HG03095 (cell line): Measurements from ENCODE around the gene MAST4.

Experiments
- ATAC-seq: cut with Tn5 transposase; IDR thresholded peaks from one replicate; pipeline ENCODE4 v1.9.1; 2021; ENCODE audit warnings: moderate library complexity; ENCODE audit not compliant: unreplicated experiment

MAST4 gene

GRCh38 chr5:67030289-67031056, 434.3 kb downstream of the MAST4 start:
- ATAC-seq, result no peak

GRCh38 chr5:67031057-67031443, 434.9 kb downstream of the MAST4 start:
- no peak for ATAC-seq

GRCh38 chr5:67031692-67032091, 435.5 kb downstream of the MAST4 start:
- no peak for ATAC-seq

GRCh38 chr5:67032921-67033664, 436.9 kb downstream of the MAST4 start:
- no peak for ATAC-seq

GRCh38 chr5:67033880-67034651, 437.9 kb downstream of the MAST4 start:
- ATAC-seq, result no peak

GRCh38 chr5:67035098-67035740, 439.0 kb downstream of the MAST4 start:
- ATAC-seq, result no peak

- ATAC-seq, result no peak
Observed at GRCh38 chr5:67037171-67037570, 441.0 kb downstream of the MAST4 start.

GRCh38 chr5:67038817-67039603, 442.8 kb downstream of the MAST4 start:
- ATAC-seq, result no peak

GRCh38 chr5:67042176-67043003, 446.2 kb downstream of the MAST4 start:
- no peak for ATAC-seq

- no peak for ATAC-seq
Observed at GRCh38 chr5:67043796-67044511, 447.8 kb downstream of the MAST4 start.

GRCh38 chr5:67045816-67046740, 449.9 kb downstream of the MAST4 start:
- ATAC-seq, result no peak

GRCh38 chr5:67047160-67047559, 451.0 kb downstream of the MAST4 start:
- no peak for ATAC-seq

- no peak for ATAC-seq
Observed at GRCh38 chr5:67047616-67048015, 451.4 kb downstream of the MAST4 start.

GRCh38 chr5:67050125-67050524, 453.9 kb downstream of the MAST4 start:
- no peak for ATAC-seq

GRCh38 chr5:67050635-67051034, 454.4 kb downstream of the MAST4 start:
- no peak for ATAC-seq

GRCh38 chr5:67051164-67051563, 455.0 kb downstream of the MAST4 start:
- no peak for ATAC-seq

GRCh38 chr5:67052034-67052433, 455.8 kb downstream of the MAST4 start:
- no peak for ATAC-seq

GRCh38 chr5:67053229-67053628, 457.0 kb downstream of the MAST4 start:
- ATAC-seq, result no peak
